Kidney epithelial cell (primary cell): ENCODE results near the gene GAPDHS. TPM values are rescaled to one million over a fixed set of nuclear protein-coding genes. Genes with fewer than 3 reads are reported as not detected.

ENCODE experiments used
- DNase-seq: peaks from one replicate; pipeline ENCODE4 v3.0.0-alpha.2; 2010; ENCODE audit warnings: low read depth
- H3K27me3 ChIP-seq: 2 replicates; pipeline ENCODE4 v1.6.0; 2011; ENCODE audit warnings: low read length; ENCODE audit not compliant: control insufficient read depth, insufficient read depth
- H3K36me3 ChIP-seq: 2 replicates; pipeline ENCODE4 v1.5.1; 2011; ENCODE audit warnings: low read length; ENCODE audit not compliant: control insufficient read depth, insufficient read depth
- H3K4me3 ChIP-seq: 2 replicates; pipeline ENCODE4 v1.5.1; 2011; ENCODE audit warnings: low read depth, mild to moderate bottlenecking, control low read depth, low read length
- total RNA-seq: library from RNA; depleted of rRNA; stranded (reverse); fragments of >200 nt; gene quantifications from 2 replicates; pipeline ENCODE4 v1.2.3, GENCODE V29; 2015
- TF ChIP-seq, protein P1 (sequence below): IDR thresholded peaks from 2 replicates; pipeline ENCODE4 v1.5.1; 2011; ENCODE audit warnings: mild to moderate bottlenecking, moderate library complexity, low read length, control low read depth, inconsistent platforms; ENCODE audit not compliant: insufficient read depth, poor library complexity, severe bottlenecking

GAPDHS gene
- total RNA-seq, 1 donor from 2014 or later = not detected

DNA sequence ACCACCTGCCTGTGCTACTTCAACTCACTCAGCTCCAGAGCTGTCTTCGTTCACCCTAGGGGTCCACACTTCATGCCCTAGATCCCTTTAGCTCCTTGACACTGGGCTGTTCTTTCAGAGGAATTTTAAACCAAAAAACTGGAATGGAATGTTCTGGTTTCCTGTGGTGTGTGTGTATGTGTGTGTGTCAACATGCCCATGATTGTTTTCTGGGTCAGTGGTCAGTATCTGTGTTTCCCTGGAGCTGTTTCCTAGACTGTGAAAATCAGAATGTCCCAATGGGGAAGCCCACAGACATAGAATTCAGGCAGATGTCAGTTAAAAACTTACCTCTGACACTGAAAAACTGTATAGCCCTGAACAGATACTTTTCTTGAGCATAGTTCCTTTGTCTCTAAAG, 54.1 kb downstream of the GAPDHS start:
- Histone ChIP-seq H3K36me3 (no peaks in the 10 kb centered on the region), H3K4me3 (no peak overlapping the region), H3K27me3 (no peaks in the 10 kb centered on the region)
- no peak for DNase-seq
- TF ChIP-seq, protein P1, sequence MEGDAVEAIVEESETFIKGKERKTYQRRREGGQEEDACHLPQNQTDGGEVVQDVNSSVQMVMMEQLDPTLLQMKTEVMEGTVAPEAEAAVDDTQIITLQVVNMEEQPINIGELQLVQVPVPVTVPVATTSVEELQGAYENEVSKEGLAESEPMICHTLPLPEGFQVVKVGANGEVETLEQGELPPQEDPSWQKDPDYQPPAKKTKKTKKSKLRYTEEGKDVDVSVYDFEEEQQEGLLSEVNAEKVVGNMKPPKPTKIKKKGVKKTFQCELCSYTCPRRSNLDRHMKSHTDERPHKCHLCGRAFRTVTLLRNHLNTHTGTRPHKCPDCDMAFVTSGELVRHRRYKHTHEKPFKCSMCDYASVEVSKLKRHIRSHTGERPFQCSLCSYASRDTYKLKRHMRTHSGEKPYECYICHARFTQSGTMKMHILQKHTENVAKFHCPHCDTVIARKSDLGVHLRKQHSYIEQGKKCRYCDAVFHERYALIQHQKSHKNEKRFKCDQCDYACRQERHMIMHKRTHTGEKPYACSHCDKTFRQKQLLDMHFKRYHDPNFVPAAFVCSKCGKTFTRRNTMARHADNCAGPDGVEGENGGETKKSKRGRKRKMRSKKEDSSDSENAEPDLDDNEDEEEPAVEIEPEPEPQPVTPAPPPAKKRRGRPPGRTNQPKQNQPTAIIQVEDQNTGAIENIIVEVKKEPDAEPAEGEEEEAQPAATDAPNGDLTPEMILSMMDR = no peak

- H3K36me3 ChIP-seq = no peaks in the 10 kb centered on the region
- TF ChIP-seq, protein P1 = no peak
- H3K4me3 ChIP-seq = no peak overlapping the region
- DNase-seq = no peak
- H3K27me3 ChIP-seq = no peaks in the 10 kb centered on the region
Measured at GRCh38 chr19:35590875-35591274, 57.6 kb downstream of the GAPDHS start.

DNA sequence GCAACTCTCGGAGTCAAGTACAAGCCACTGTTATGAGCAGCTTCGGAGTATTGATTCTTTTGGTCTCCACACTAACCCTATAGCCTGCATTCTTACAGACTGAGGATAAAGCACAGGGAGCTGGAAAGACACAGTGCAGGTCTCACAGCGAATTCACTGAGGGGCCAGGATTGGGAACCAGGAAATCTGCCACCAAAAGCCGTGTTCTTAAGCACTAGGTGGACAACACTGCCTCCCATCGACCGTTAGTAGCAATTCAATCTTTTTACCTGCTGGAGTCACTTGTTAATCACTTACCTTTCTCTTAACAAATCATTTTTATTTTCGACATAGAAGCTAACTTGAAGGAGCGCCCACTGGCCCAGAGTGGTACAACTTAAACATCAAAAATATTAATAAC, 59.0 kb downstream of the GAPDHS start:
- Histone ChIP-seq H3K36me3 (no peaks in the 10 kb centered on the region), H3K4me3 (no peak overlapping the region), H3K27me3 (no peaks in the 10 kb centered on the region)
- TF ChIP-seq, protein P1 = peak; percentile 40
- no peak for DNase-seq

Other genes with a start within 250 kb of the GAPDHS start
- gene MAG, start 241.3 kb upstream of the GAPDHS start, total RNA-seq = 0.04 TPM in 1 of 2 replicates, not detected in the other
- 0.75 and 2.9 TPM in 2 replicates for gene CD22, start 204.3 kb upstream of the GAPDHS start, total RNA-seq
- gene FFAR1, start 185.6 kb upstream of the GAPDHS start, total RNA-seq = 0.04 TPM in 1 of 2 replicates, not detected in the other
- gene FFAR3, start 175.0 kb upstream of the GAPDHS start, total RNA-seq = not detected in 2 replicates
- not detected in 2 replicates for gene GPR42, start 162.4 kb upstream of the GAPDHS start, total RNA-seq
- not detected in 2 replicates for gene FFAR2, start 85.2 kb upstream of the GAPDHS start, total RNA-seq
- not detected in 2 replicates for gene KRTDAP, start 43.0 kb upstream of the GAPDHS start, total RNA-seq
- 219 and 266 TPM in 2 replicates for gene DMKN, start 19.8 kb upstream of the GAPDHS start, total RNA-seq
- gene SBSN, start 5.1 kb upstream of the GAPDHS start, total RNA-seq = not detected in 2 replicates
- gene TMEM147, start 12.2 kb downstream of the GAPDHS start, total RNA-seq = 160 and 166 TPM in 2 replicates
- gene ATP4A, start 30.2 kb downstream of the GAPDHS start, total RNA-seq = not detected in 2 replicates
- gene PMIS2, start 52.7 kb downstream of the GAPDHS start, total RNA-seq = not detected in 2 replicates
- 12.3 and 14.1 TPM in 2 replicates for gene HAUS5, start 79.3 kb downstream of the GAPDHS start, total RNA-seq
- gene RBM42, start 95.6 kb downstream of the GAPDHS start, total RNA-seq = 115 and 121 TPM in 2 replicates
- gene ETV2, start 108.3 kb downstream of the GAPDHS start, total RNA-seq = not detected in 2 replicates
- gene COX6B1, start 114.9 kb downstream of the GAPDHS start, total RNA-seq = 347 and 569 TPM in 2 replicates
- not detected in 2 replicates for gene UPK1A, start 133.1 kb downstream of the GAPDHS start, total RNA-seq
- not detected in 2 replicates for gene ZBTB32, start 171.1 kb downstream of the GAPDHS start, total RNA-seq
- gene KMT2B, start 184.5 kb downstream of the GAPDHS start, total RNA-seq = 18.4 and 31.8 TPM in 2 replicates
- 1.9 and 8.8 TPM in 2 replicates for gene IGFLR1, start 209.0 kb downstream of the GAPDHS start, total RNA-seq
- gene U2AF1L4, start 212.0 kb downstream of the GAPDHS start, total RNA-seq = 15.5 and 17.6 TPM in 2 replicates
- 46.8 and 59.7 TPM in 2 replicates for gene PSENEN, start 212.2 kb downstream of the GAPDHS start, total RNA-seq
- gene LIN37, start 215.1 kb downstream of the GAPDHS start, total RNA-seq = 15.1 and 22.0 TPM in 2 replicates
- gene HSPB6, start 223.6 kb downstream of the GAPDHS start, total RNA-seq = 0.17 and 0.82 TPM in 2 replicates
- 6.1 and 13.0 TPM in 2 replicates for gene PROSER3, start 224.7 kb downstream of the GAPDHS start, total RNA-seq
- 2.8 and 3.5 TPM in 2 replicates for gene ARHGAP33, start 242.1 kb downstream of the GAPDHS start, total RNA-seq